Body of pancreas (tissue), 4 donors: ENCODE results near the gene NKAIN4. TPM values are rescaled to one million over a fixed set of nuclear protein-coding genes. Genes with fewer than 3 reads are reported as not detected.

Experiments
- ATAC-seq: fragments of 150-250 bp; one replicate; pipeline ENCODE4 v1.9.1; 2016
- DNase-seq, 4 donors: peaks; one replicate each; pipeline ENCODE4 v3.0.0-alpha.2; 2019
- H3K27ac ChIP-seq, 4 donors: fragments of 200-600 bp; sonication (generic); 1 replicate in 3 of 4; 2 replicates in 1 of 4; pipeline versions ENCODE4 v1.5.1 to v1.6.1; 2016 to 2019; ENCODE audit warnings: mild to moderate bottlenecking in 1 of 4, mixed read lengths in 1 of 4, moderate library complexity in 1 of 4
- H3K27me3 ChIP-seq, 2 donors: fragments of 200-600 bp; sonication (generic); one replicate each; pipeline ENCODE4 v1.6.0; 2016; ENCODE audit warnings: mild to moderate bottlenecking in 1 of 2
- H3K36me3 ChIP-seq, 2 donors: fragments of 200-600 bp; sonication (generic); replicated peaks in 1 of 2; 2 replicates each; pipeline ENCODE4 v1.5.1; 2016; ENCODE audit warnings: low read depth in 2 of 2; ENCODE audit not compliant: insufficient read depth in 1 of 2
- H3K4me1 ChIP-seq: fragments of 200-600 bp; sonication (generic); one replicate; pipeline ENCODE4 v1.6.0; 2016
- H3K4me3 ChIP-seq, 2 donors: fragments of 200-600 bp; sonication (generic); 1 replicate in 1 of 2; 2 replicates in 1 of 2; pipeline ENCODE4 v1.5.1; 2016 to 2019
- H3K9me3 ChIP-seq, 3 donors: fragments of 200-600 bp; sonication (generic); 1 replicate in 2 of 3; 2 replicates in 1 of 3; pipeline ENCODE4 v1.5.1; 2016
- POLR2A ChIP-seq, 3 donors: fragments of 450-650 bp; IDR thresholded peaks; one replicate each; pipeline ENCODE4 v1.6.1; 2016; ENCODE audit warnings: antibody characterized with exemption in 3 of 3, mild to moderate bottlenecking in 2 of 3
- WGBS, 2 donors: methylation state at CpG; one replicate each; pipeline ENCODE4 v1.1.5; 2017; 5-methylcytosine and 5-hydroxymethylcytosine counted together
- intact Hi-C: fragments of 100-400 bp; cut with DNase I; formaldehyde crosslinking; loops from one replicate; pipeline ENCODE4 v1.15.1; 2023
- total RNA-seq, 2 donors: library from RNA; depleted of rRNA; stranded (reverse); fragments of >200 nt; gene quantifications; one replicate each; pipeline ENCODE4 v1.1.0, GENCODE V29; 2016
- TF ChIP-seq, protein P1 (sequence below), 7 experiments: fragments of 450-650 bp in 4 of 7; fragments of 200-600 bp in 3 of 7; sonication (generic) in 3 of 7; IDR thresholded peaks; one replicate each; pipeline ENCODE4 v1.5.1; 2016 to 2019; ENCODE audit warnings: antibody characterized with exemption in 7 of 7

The NKAIN4 gene
- total RNA-seq, 2 donors from 2014 or later: not detected

DNA sequence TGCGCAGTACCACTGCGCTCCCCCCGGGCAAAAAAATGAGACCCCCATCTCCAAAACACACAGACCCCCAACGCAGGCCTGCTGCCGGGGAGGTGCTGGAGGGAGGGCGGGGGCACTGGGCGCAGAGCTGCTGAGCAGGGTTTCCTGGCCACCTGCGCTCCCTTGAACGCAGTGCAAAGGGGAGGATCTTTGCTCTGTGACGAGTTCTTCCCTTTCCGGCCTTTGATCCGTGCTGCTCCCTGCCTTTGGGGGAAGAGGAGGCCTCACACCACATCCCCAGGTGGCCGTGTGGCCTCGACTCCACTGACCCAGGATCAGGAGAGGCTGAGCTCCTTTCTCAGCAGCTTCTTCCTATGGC lies 29.8 kb upstream of the NKAIN4 start:
- no peaks in the 10 kb centered on the region for H3K27me3 ChIP-seq
- 78 to 91% methylated on average over 13 to 14 of the region's 14 CpGs for WGBS, 2 donors
- H3K4me3 ChIP-seq: no peak overlapping the region
- H3K27ac ChIP-seq: no peak overlapping the region
- DNase-seq (no peak), ATAC-seq (no peak)
- H3K9me3 ChIP-seq: no peaks in the 10 kb centered on the region
- H3K4me1 ChIP-seq: peaks cover 1% of the 10 kb centered on the region
- TF ChIP-seq POLR2A (IDR thresholded peaks at IDR 0.05): no peak
- TF ChIP-seq, protein P1, sequence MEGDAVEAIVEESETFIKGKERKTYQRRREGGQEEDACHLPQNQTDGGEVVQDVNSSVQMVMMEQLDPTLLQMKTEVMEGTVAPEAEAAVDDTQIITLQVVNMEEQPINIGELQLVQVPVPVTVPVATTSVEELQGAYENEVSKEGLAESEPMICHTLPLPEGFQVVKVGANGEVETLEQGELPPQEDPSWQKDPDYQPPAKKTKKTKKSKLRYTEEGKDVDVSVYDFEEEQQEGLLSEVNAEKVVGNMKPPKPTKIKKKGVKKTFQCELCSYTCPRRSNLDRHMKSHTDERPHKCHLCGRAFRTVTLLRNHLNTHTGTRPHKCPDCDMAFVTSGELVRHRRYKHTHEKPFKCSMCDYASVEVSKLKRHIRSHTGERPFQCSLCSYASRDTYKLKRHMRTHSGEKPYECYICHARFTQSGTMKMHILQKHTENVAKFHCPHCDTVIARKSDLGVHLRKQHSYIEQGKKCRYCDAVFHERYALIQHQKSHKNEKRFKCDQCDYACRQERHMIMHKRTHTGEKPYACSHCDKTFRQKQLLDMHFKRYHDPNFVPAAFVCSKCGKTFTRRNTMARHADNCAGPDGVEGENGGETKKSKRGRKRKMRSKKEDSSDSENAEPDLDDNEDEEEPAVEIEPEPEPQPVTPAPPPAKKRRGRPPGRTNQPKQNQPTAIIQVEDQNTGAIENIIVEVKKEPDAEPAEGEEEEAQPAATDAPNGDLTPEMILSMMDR (IDR thresholded peaks at IDR 0.05): no peak
- H3K36me3 ChIP-seq: peaks cover 15 to 20% of the 10 kb centered on the region in 2 donors
- intact Hi-C loops: no loop called here

DNA sequence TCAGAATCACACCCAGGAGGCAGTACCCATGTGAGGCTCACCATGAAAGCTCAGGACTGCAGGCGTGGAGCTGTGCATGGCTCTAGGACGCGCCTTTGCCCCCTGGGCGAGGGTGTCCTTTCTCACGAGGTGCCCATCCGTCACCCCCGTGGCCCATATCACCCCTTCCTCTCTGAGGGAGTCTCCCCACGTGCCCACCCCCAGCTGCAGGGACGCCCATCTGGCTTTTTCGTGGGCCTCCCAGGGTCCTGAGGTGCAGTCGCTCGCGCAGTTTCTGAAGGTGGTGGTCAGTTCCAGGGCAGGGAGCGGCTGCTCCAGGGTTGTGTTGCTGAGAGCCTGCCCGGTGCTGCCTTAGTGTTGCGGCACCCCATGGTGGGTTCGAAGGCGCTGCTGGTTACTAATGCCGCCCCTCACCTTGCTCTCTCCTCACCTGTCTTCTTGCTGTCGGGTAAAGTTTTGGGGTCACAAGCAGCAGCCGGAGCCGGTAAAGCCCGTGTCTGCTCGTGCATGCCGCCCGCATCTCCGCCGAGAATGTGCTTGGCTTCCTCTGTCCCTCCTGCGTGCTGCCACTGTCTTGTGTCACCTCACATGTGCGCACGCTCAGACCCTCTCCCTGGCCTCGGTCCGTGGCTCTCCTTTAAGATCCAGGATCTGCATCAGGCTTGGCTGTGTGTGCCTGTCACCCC lies 29.3 kb upstream of the NKAIN4 start:
- Histone ChIP-seq H3K27me3 (no peaks in the 10 kb centered on the region), H3K36me3 (peaks cover 19 to 25% of the 10 kb centered on the region in 2 donors), H3K9me3 (no peaks in the 10 kb centered on the region), H3K4me3 (no peak overlapping the region), H3K4me1 (no peaks in the 10 kb centered on the region), H3K27ac (no peak overlapping the region)
- whole genome bisulfite sequencing, 2 donors: 95 to 97% methylated on average over 14 to 30 of the region's 33 CpGs
- ATAC-seq: no peak
- TF ChIP-seq, protein P1 (IDR thresholded peaks at IDR 0.05): no peak
- TF ChIP-seq POLR2A (IDR thresholded peaks at IDR 0.05): no peak
- no peak for DNase-seq
- intact Hi-C loops: no loop called here

- intact Hi-C loops: no loop called here
- Histone ChIP-seq H3K9me3 (no peaks in the 10 kb centered on the region), H3K27me3 (no peaks in the 10 kb centered on the region), H3K4me3 (no peak overlapping the region), H3K4me1 (no peaks in the 10 kb centered on the region), H3K36me3 (peaks cover 19 to 26% of the 10 kb centered on the region in 2 donors), H3K27ac (no peak overlapping the region)
- ATAC-seq: no peak
- 87 to 100% methylated on average over 1 to 17 of the region's 17 CpGs for WGBS, 2 donors
- no peak for DNase-seq
- TF ChIP-seq, protein P1 (IDR thresholded peaks at IDR 0.05): no peak
Observed at GRCh38 chr20:63282946-63283345, 28.7 kb upstream of the NKAIN4 start.

GRCh38 chr20:63281742-63282665 lies 27.7 kb upstream of the NKAIN4 start:
- DNase-seq (no peak), ATAC-seq (no peak)
- H3K9me3 ChIP-seq: no peaks in the 10 kb centered on the region
- no peak overlapping the region for H3K4me3 ChIP-seq
- H3K27me3 ChIP-seq: no peaks in the 10 kb centered on the region
- 90 to 92% methylated on average over 22 to 36 of the region's 38 CpGs for WGBS, 2 donors
- no peak overlapping the region for H3K27ac ChIP-seq
- H3K4me1 ChIP-seq: no peaks in the 10 kb centered on the region
- TF ChIP-seq POLR2A (IDR thresholded peaks at IDR 0.05): no peak
- TF ChIP-seq, protein P1 (IDR thresholded peaks at IDR 0.05): no peak
- peaks cover 14 to 29% of the 10 kb centered on the region in 2 donors for H3K36me3 ChIP-seq
- intact Hi-C loops: no loop called here
